ENCODE measurements around the gene FGF14.

DNA sequence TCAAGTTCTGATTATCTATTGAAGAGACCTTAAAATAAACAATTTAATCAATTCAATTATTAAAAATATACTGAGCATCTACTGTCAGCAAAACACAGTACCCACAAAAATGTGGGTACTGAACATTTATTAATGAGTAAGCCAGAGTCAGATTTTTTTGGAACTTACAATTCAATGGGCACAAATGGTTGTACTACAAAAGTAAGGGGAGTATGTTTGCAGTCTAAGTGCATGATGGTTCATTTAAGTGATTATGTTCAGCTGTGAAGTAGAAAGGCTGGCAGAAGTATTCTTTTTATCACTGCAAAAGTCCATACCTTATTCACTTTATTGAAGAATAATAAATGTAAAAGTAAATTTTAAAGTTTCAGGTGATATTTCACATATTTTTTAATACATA lies 27.6 kb downstream of the FGF14 start:
- TF ChIP-seq, protein P1, sequence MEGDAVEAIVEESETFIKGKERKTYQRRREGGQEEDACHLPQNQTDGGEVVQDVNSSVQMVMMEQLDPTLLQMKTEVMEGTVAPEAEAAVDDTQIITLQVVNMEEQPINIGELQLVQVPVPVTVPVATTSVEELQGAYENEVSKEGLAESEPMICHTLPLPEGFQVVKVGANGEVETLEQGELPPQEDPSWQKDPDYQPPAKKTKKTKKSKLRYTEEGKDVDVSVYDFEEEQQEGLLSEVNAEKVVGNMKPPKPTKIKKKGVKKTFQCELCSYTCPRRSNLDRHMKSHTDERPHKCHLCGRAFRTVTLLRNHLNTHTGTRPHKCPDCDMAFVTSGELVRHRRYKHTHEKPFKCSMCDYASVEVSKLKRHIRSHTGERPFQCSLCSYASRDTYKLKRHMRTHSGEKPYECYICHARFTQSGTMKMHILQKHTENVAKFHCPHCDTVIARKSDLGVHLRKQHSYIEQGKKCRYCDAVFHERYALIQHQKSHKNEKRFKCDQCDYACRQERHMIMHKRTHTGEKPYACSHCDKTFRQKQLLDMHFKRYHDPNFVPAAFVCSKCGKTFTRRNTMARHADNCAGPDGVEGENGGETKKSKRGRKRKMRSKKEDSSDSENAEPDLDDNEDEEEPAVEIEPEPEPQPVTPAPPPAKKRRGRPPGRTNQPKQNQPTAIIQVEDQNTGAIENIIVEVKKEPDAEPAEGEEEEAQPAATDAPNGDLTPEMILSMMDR (IDR thresholded peaks at IDR 0.05), result no peak
- no peak for TF ChIP-seq ZFX (IDR thresholded peaks at IDR 0.05; ENCODE audit: borderline replicate concordance)

All from 22Rv1 (cell line).